WERI-Rb-1 (cell line): ENCODE data around the gene NRXN3.

Source experiments
- DNase-seq: peaks from one replicate; pipeline ENCODE4 v3.0.0-alpha.2; 2020
- H3K27ac ChIP-seq: fragments of 250-450 bp; sonication (Bioruptor Pico); 2 replicates; pipeline ENCODE4 v1.5.1; 2020; ENCODE audit warnings: mild to moderate bottlenecking, moderate library complexity
- H3K27me3 ChIP-seq: fragments of 250-450 bp; sonication (Bioruptor Pico); 2 replicates; pipeline ENCODE4 v1.5.1; 2021; ENCODE audit warnings: mild to moderate bottlenecking, low read depth, moderate library complexity; ENCODE audit not compliant: insufficient read depth, severe bottlenecking
- H3K36me3 ChIP-seq: fragments of 250-450 bp; sonication (Bioruptor Pico); 2 replicates; pipeline ENCODE4 v1.5.1; 2020; ENCODE audit warnings: mild to moderate bottlenecking, moderate library complexity
- H3K4me3 ChIP-seq: 2 replicates; pipeline ENCODE4 v1.5.1; 2011; ENCODE audit warnings: low read depth, mild to moderate bottlenecking, control low read depth, low read length
- H3K9me3 ChIP-seq: fragments of 250-450 bp; sonication (Bioruptor Pico); 2 replicates; pipeline ENCODE4 v1.5.1; 2021; ENCODE audit warnings: mild to moderate bottlenecking, moderate library complexity; ENCODE audit not compliant: severe bottlenecking
- TF ChIP-seq, protein P1 (sequence below): IDR thresholded peaks from 2 replicates; pipeline ENCODE4 v1.5.1; 2011; ENCODE audit warnings: low read depth, mild to moderate bottlenecking, control low read depth, inconsistent platforms, low read length

The NRXN3 gene

DNA sequence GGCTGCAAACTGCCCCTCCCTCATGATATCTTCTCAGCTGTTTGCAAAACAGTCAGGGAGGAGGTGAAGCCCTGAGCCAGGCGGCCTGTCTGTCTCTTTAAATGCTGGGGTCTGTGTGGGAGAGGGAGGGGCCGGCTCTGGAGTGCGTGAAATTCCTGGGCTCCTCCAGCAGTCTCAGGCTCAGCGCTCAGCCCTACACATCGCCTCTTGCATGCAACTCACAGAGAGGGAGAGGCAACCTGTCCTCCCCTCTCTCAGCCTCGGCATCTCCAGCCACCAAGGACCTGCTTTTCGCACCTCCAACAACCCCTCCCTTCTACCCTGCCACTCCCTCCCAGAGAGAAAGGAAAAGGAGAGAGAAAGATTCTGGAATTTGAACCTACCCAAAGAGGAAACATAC, at the start of gene NRXN3:
Gene NRXN3 (plus strand): TSS at position 171 of the 400 bp plus-strand sequence. CDS start 72,721 bp downstream, outside the sequence.
- Histone ChIP-seq H3K4me3 (peak within 1 kb of the TSS; percentile 9), H3K27ac (no peak within 1 kb of the TSS), H3K27me3 (no peaks in the 10 kb centered on the region), H3K36me3 (no peaks in the 10 kb centered on the region), H3K9me3 (no peaks in the 10 kb centered on the region)
- TF ChIP-seq, protein P1, sequence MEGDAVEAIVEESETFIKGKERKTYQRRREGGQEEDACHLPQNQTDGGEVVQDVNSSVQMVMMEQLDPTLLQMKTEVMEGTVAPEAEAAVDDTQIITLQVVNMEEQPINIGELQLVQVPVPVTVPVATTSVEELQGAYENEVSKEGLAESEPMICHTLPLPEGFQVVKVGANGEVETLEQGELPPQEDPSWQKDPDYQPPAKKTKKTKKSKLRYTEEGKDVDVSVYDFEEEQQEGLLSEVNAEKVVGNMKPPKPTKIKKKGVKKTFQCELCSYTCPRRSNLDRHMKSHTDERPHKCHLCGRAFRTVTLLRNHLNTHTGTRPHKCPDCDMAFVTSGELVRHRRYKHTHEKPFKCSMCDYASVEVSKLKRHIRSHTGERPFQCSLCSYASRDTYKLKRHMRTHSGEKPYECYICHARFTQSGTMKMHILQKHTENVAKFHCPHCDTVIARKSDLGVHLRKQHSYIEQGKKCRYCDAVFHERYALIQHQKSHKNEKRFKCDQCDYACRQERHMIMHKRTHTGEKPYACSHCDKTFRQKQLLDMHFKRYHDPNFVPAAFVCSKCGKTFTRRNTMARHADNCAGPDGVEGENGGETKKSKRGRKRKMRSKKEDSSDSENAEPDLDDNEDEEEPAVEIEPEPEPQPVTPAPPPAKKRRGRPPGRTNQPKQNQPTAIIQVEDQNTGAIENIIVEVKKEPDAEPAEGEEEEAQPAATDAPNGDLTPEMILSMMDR, result no peak
- peak; percentile 51 for DNase-seq

DNA sequence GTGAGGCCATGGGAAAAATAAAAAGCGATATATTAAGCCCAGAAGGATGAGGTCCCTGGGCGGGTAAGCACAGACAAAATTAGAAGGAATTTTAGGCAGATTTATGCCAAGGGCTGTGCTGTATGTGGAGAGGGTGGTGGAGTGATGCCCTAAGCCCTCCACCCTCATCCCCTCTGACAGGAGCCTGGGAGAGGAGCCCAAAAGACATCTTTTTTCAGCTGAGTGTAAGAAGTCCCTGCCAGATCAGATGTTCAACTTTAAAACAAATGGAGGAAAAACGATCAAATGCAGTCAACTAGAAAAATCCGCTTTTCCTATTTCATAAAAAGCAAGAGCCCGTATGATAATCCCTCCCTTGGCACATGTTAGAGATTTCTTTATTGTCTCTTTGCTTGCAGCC, 47.7 kb upstream of the NRXN3 start:
- no peak overlapping the region for H3K4me3 ChIP-seq
- H3K27me3 ChIP-seq, result no peaks in the 10 kb centered on the region
- H3K9me3 ChIP-seq, result no peaks in the 10 kb centered on the region
- DNase-seq, result no peak
- H3K36me3 ChIP-seq, result no peaks in the 10 kb centered on the region
- H3K27ac ChIP-seq, result no peak overlapping the region
- TF ChIP-seq, protein P1, result no peak

DNA sequence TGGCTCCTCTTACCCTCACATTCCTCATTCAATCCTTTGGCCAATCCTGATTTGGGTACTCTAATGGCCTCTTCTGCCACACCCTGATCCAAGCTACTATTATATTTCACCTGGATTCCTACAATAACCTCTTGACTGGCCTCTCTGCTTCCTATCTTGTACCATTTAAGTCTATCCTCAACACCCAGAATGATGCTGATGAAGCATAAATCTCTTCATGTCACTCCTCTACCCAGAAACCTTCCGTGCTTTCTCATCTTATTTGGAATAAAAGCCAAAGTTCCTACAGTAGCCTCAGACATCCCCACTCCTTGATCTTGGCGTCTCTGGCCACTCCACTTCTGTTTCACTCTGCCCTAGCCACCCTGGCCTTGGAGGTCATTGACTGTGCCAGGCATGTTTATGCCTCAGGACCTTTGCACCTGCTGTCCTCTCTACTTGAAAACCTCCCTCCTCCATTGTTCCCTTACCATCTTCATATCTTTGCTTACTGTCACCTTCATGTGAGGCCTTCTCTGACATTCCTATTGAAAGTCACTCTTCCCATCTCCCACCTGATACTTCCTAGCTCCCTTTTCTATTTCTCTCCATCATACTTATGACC, 46.4 kb upstream of the NRXN3 start:
- Histone ChIP-seq H3K36me3 (no peaks in the 10 kb centered on the region), H3K9me3 (no peaks in the 10 kb centered on the region), H3K4me3 (no peak overlapping the region), H3K27ac (no peak overlapping the region), H3K27me3 (no peaks in the 10 kb centered on the region)
- TF ChIP-seq, protein P1, result no peak
- no peak for DNase-seq

DNA sequence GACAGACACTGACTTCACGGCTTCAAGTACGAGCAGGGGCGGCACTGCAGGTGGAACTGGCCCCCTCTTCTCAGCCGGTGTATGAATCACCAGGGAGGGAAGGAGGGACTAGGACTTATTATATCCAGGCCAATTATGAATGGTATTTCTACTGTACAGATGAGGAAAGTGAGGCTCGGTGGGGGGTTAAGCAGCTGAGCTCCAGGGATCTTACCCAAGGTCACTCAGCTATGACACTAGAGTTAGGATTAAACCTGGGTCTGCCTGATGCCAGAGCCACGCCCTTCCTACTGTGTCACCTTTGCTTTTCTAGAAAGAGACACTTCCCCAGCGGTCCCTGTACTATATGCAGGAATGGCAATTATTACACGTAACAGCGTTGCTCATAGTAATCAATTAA, 42.2 kb upstream of the NRXN3 start:
- Histone ChIP-seq H3K9me3 (no peaks in the 10 kb centered on the region), H3K36me3 (no peaks in the 10 kb centered on the region), H3K27me3 (no peaks in the 10 kb centered on the region), H3K4me3 (no peak overlapping the region), H3K27ac (no peak overlapping the region)
- TF ChIP-seq, protein P1, result no peak
- no peak for DNase-seq

DNA sequence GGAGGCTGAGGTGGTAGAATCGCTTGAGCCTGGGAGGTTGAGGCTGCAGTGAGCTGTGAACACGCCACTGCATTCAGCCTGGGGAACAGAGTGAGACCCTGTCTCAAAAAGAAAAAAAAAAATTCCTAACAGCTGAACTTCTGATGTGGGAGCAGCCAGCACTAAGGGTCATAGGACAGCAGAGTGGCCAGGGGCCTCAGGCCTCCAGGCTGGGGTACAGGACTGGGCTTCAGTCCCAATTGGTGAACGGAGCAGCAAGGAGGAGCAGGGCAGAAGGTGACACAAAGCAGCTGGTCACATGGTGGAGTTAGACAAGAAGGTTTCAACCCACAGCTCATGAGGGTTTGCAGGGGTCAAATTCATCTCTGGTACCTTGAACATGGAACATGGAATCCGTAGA, 40.8 kb upstream of the NRXN3 start:
- H3K4me3 ChIP-seq, result no peak overlapping the region
- DNase-seq, result no peak
- no peak overlapping the region for H3K27ac ChIP-seq
- no peaks in the 10 kb centered on the region for H3K36me3 ChIP-seq
- TF ChIP-seq, protein P1, result no peak
- no peaks in the 10 kb centered on the region for H3K27me3 ChIP-seq
- H3K9me3 ChIP-seq, result no peaks in the 10 kb centered on the region

DNA sequence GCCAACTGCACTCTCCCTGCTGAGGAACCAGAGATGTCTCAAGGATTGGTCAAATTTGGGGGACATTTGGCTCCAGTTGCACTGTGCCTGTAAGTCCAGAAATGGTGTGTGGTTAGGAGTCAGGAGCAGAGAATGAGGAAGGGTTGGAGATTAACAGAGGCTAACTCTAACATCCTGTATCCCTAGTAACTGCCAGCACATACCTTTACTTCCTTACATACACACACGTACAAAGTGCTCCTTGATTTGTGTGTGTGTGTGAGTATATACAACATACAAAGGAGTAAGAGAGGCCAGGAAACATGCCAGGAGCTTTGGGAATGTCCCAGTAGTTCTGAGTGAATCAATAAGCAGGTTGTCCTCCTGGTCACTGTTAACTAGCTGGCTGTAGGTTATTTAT, 39.8 kb upstream of the NRXN3 start:
- TF ChIP-seq, protein P1, result no peak
- Histone ChIP-seq H3K27ac (no peak overlapping the region), H3K4me3 (no peak overlapping the region), H3K9me3 (no peaks in the 10 kb centered on the region), H3K36me3 (no peaks in the 10 kb centered on the region), H3K27me3 (no peaks in the 10 kb centered on the region)
- no peak for DNase-seq
